Measurements from ENCODE around the gene NPNT. TPM values are rescaled to one million over a fixed set of nuclear protein-coding genes. Genes with fewer than 3 reads are reported as not detected.

NPNT gene
- polyA plus RNA-seq, 1 of the 3 experiments (the other 2 are of a cell fraction), result not detected

DNA sequence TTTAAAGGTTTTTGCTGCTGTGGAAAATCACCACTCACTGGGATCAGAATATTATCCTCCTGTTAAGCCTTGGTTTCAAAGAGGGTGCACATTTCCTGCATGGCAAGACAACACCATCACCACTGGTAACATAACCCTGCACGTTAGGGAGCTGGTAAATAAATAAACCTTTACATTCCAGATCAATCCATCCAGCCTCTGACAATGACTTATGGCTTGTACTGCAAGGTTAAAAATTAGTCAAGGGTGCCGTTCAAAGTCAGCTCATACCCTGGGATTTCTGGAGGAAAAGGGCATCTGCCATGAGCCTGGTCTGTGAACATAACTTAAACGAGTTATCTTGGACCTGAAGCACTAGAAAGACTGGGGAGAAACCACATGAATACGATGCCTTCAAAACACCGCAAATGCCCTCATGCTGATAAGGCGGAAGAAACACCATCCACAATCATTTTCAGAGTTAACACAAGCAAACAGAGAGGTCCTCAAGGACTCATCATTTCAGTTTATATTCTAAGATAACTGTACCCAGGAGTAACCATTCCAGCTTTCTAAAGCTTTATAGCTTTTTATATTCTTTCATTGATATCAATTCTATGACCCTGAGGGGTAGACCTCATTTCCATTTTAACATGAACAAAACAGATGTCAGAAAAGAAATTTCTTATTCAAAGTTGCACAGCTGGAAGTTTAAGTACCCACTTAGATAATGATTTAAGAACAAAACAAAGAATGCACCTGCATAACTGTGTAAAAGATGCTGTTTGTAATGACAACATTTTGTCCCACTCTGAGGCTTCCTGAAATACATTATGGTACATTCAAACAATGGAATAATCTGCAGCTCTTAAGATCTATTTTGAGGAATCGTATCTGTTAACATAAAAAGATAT is 103.1 kb downstream of the NPNT start:
- no peak overlapping the region for H3K4me2 ChIP-seq
- WGBS (ENCODE audit: low lambda C conversion rate), result 73% methylated on average over 7 of the region's 7 CpGs
- H3K27me3 ChIP-seq (ENCODE audit: insufficient read depth), result no peaks in the 10 kb centered on the region
- TF ChIP-seq SMC3 (IDR thresholded peaks at IDR 0.05; ENCODE audit: low read depth, low read length) (no peak), JUND (IDR thresholded peaks at IDR 0.05) (no peak), GABPA (IDR thresholded peaks at IDR 0.05; ENCODE audit: low read depth) (no peak), ELF1 (IDR thresholded peaks at IDR 0.05) (no peak), GATA2 (CRISPR knock-in tag; IDR thresholded peaks at IDR 0.05) (no peak), RFX5 (IDR thresholded peaks at IDR 0.05; ENCODE audit: low read length) (no peak), TAF1 (IDR thresholded peaks at IDR 0.05; ENCODE audit: borderline replicate concordance, low read depth, low read length) (no peak)
- TF ChIP-seq, protein P1, sequence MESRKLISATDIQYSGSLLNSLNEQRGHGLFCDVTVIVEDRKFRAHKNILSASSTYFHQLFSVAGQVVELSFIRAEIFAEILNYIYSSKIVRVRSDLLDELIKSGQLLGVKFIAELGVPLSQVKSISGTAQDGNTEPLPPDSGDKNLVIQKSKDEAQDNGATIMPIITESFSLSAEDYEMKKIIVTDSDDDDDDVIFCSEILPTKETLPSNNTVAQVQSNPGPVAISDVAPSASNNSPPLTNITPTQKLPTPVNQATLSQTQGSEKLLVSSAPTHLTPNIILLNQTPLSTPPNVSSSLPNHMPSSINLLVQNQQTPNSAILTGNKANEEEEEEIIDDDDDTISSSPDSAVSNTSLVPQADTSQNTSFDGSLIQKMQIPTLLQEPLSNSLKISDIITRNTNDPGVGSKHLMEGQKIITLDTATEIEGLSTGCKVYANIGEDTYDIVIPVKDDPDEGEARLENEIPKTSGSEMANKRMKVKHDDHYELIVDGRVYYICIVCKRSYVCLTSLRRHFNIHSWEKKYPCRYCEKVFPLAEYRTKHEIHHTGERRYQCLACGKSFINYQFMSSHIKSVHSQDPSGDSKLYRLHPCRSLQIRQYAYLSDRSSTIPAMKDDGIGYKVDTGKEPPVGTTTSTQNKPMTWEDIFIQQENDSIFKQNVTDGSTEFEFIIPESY (IDR thresholded peaks at IDR 0.05; ENCODE audit: borderline replicate concordance, low read depth), result no peak
- H3K9me3 ChIP-seq, result no peaks in the 10 kb centered on the region
- no peaks in the 10 kb centered on the region for H3K36me3 ChIP-seq (replicated peaks in 1 of 2; ENCODE audit: control insufficient read depth in 1 of 2, insufficient read depth in 2 of 2, low read length in 1 of 2)
- no peak overlapping the region for H3K9ac ChIP-seq
- H3K4me1 ChIP-seq (ENCODE audit: control insufficient read depth in 1 of 2, insufficient read depth in 2 of 2, low read depth in 1 of 2, low read length in 1 of 2), result peaks cover 0 to 11% of the 10 kb centered on the region in 2 experiments; a peak in 2 of 4 replicates
- DNase-seq, result no peak
- H3F3A ChIP-seq (replicated peaks; ENCODE audit: insufficient read depth), result no peaks in the 10 kb centered on the region
- no peaks in the 10 kb centered on the region for H4K20me1 ChIP-seq (ENCODE audit: insufficient read depth)
- H3K9me2 ChIP-seq, result no peaks in the 10 kb centered on the region
- H3K4me3 ChIP-seq (ENCODE audit: low read depth in 2 of 2, low read length in 1 of 2), result no peak overlapping the region
- no peak overlapping the region for H2AFZ ChIP-seq (ENCODE audit: low read depth)
- CTCF ChIA-PET, result no interaction called here
- H3K79me2 ChIP-seq (ENCODE audit: insufficient read depth), result no peaks in the 10 kb centered on the region
- POLR2A ChIA-PET, result no interaction called here
- H3K27ac ChIP-seq (ENCODE audit: low read depth in 2 of 2, low read length in 1 of 2), result no peak overlapping the region

DNA sequence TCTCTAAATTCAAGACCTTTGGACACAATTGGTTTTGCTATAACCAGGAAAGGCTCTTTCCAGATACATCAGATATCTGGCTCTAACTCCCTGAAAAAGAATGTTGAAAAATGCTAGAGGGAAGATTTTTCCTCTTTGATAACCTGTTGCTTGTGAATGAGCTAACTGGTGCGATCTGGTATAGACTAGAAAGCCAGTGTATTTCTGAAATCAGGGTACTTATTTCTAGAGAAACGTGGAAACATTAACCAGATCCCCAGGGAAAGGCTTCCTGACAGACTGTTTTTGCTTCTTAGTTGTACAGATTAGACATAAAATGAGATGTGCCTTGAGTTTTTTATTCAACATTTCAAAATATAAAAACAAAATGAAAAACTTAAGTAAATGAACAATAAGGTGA is 107.7 kb downstream of the NPNT start:
- Histone ChIP-seq H3K4me2 (no peak overlapping the region), H3K9me3 (no peaks in the 10 kb centered on the region), H3K36me3 (replicated peaks in 1 of 2; ENCODE audit: control insufficient read depth in 1 of 2, insufficient read depth in 2 of 2, low read length in 1 of 2) (no peaks in the 10 kb centered on the region), H3K9ac (no peak overlapping the region), H3K9me2 (no peaks in the 10 kb centered on the region), H3K79me2 (ENCODE audit: insufficient read depth) (no peaks in the 10 kb centered on the region), H3F3A (replicated peaks; ENCODE audit: insufficient read depth) (no peaks in the 10 kb centered on the region), H3K27ac (ENCODE audit: low read depth in 2 of 2, low read length in 1 of 2) (no peak overlapping the region), H3K27me3 (ENCODE audit: insufficient read depth) (no peaks in the 10 kb centered on the region), H4K20me1 (ENCODE audit: insufficient read depth) (no peaks in the 10 kb centered on the region), H2AFZ (ENCODE audit: low read depth) (no peak overlapping the region), H3K4me3 (ENCODE audit: low read depth in 2 of 2, low read length in 1 of 2) (no peak overlapping the region), H3K4me1 (ENCODE audit: control insufficient read depth in 1 of 2, insufficient read depth in 2 of 2, low read depth in 1 of 2, low read length in 1 of 2) (no peaks in the 10 kb centered on the region; a peak in 2 of 4 replicates)
- 0 out of 2 replicates have a peak, but pooled peaks have one; percentile 21 for TF ChIP-seq GATA2 (CRISPR knock-in tag; IDR thresholded peaks at IDR 0.05)
- TF ChIP-seq, protein P2, sequence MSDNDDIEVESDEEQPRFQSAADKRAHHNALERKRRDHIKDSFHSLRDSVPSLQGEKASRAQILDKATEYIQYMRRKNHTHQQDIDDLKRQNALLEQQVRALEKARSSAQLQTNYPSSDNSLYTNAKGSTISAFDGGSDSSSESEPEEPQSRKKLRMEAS (IDR thresholded peaks at IDR 0.05; ENCODE audit: low read depth), result no peak
- DNase-seq, result no peak
- CTCF ChIA-PET, result no interaction called here
- POLR2A ChIA-PET, result no interaction called here
- 20% methylated on average over 2 of the region's 2 CpGs for WGBS (ENCODE audit: low lambda C conversion rate)

Measured in SK-N-SH (cell line).